Fibroblast of pulmonary artery (primary cell): ENCODE measurements around the gene SLC37A2.

Experiments
- DNase-seq: peaks from one replicate; pipeline ENCODE4 v3.0.0-alpha.2; 2010; ENCODE audit warnings: low read depth
- H3K4me3 ChIP-seq: replicated peaks from 2 replicates; pipeline ENCODE4 v1.5.1; 2011; ENCODE audit warnings: low read depth, mild to moderate bottlenecking, control low read depth, low read length, moderate library complexity
- TF ChIP-seq, protein P1 (sequence below): IDR thresholded peaks from 2 replicates; pipeline ENCODE4 v1.5.1; 2011; ENCODE audit warnings: mild to moderate bottlenecking, control low read depth, low read length, inconsistent platforms; ENCODE audit errors: missing control alignments

Gene SLC37A2

DNA sequence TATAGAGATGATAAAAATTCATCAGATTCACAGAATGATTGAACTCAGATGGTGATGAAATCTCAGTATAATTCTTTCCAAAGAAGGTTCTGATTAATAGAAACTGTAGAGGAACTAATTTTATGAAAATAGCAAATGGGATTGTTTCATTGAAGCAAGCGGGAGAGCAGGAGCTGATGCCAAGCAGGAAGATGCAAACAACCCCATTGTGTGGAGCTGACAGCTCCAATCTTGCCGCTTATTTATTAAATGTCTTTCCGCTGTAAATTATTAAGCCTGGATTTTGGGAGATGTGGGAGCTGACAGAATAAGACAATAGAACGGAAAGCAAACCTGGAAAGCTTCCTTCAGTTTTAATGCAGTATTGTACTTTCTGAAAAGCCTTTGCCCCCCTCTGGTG is 54.3 kb downstream of the SLC37A2 start:
- DNase-seq = no peak

DNA sequence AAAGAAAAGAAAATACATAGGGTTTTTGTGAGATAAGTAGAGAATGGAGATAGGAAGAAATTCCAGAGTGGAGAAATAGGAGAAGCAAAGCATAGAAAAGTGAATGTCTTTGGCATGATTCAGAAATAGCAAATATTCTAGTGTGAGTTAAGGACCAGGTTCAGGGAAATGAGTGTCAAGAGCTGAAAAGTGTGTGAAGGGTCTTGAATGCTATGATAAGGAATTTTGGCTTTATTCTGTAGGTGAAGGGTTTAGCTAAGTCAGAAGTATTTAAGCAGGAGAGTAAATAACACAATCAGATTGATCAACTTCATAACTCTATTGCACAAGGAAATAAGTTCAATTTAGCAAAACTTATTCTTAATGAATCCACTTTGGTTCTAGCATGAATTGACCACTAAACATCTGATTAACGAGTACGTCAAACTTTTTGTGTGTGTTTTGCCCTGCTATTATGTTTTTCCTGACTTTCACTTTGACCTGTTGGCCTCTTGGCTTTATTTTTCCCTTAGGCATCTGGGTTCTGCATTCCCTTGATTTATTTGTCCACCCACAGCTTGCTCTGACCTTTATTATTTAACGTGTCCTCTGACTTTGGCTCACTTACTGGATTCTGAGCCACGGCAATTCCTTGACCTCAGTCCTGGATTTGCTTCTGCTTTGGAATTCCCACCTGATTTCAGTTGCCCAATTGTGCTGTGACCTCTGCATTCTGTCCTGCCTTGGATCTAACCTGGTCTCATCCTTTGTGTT is 60.3 kb downstream of the SLC37A2 start:
- TF ChIP-seq, protein P1, sequence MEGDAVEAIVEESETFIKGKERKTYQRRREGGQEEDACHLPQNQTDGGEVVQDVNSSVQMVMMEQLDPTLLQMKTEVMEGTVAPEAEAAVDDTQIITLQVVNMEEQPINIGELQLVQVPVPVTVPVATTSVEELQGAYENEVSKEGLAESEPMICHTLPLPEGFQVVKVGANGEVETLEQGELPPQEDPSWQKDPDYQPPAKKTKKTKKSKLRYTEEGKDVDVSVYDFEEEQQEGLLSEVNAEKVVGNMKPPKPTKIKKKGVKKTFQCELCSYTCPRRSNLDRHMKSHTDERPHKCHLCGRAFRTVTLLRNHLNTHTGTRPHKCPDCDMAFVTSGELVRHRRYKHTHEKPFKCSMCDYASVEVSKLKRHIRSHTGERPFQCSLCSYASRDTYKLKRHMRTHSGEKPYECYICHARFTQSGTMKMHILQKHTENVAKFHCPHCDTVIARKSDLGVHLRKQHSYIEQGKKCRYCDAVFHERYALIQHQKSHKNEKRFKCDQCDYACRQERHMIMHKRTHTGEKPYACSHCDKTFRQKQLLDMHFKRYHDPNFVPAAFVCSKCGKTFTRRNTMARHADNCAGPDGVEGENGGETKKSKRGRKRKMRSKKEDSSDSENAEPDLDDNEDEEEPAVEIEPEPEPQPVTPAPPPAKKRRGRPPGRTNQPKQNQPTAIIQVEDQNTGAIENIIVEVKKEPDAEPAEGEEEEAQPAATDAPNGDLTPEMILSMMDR = no peak
- DNase-seq = no peak
- H3K4me3 ChIP-seq = no peak overlapping the region

More for the DNA sequence above, 54.3 kb downstream of the SLC37A2 start:
- TF ChIP-seq, protein P1 = no peak
- H3K4me3 ChIP-seq = no peak overlapping the region

DNA sequence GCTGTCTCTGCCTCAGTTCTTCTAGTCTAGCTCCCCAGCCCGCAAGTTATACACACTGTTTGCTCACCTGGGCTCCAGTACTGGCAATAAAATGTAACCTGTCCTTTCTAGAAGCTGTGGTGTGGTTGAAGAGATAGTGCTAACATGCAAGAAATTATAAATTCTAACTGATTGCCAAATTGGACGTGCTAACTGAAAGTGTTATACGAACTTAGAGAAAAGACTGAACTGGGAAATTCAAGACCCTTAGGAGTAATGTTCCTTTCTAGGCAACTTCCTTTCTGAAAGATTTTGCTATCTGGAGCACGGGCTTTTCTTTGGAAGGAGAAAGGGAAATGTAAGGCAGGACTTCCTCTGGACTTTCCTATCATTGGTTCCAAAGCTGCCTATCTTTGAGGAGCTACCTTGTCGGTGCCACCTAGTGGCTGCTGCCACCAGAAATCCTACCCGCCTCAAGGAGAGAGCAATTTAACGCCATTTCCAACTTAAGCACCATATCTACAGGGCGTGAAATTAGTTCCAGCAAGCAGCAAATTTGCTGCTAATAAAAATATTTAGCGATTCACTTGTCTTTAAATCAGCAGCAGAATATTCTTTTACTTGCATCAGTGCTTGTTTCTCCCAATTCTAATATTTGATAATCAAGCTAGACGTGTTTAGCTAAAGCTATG is 61.0 kb downstream of the SLC37A2 start:
- peak; percentile 61 for DNase-seq
- TF ChIP-seq, protein P1 = peak; percentile 39
- no peak overlapping the region for H3K4me3 ChIP-seq

DNA sequence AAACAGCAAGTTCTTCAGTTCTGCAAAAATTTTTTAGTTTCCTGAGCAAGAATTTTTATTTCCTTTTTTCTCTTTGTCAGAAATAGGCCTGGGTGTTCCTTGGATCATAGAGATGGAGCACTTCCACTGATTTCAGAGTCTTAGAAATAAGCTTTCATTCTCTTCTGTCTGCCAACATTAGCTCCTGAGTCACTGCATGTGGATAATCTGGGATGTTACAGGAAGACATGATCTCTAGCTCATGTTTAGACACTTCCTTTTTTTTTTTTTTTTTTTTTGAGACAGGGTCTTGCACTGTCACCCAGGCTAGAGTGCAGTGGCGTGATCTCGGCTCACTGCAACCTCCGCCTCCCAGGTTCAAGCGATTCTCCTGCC is 61.5 kb downstream of the SLC37A2 start:
- H3K4me3 ChIP-seq = no peak overlapping the region
- DNase-seq = no peak
- TF ChIP-seq, protein P1 = no peak

DNA sequence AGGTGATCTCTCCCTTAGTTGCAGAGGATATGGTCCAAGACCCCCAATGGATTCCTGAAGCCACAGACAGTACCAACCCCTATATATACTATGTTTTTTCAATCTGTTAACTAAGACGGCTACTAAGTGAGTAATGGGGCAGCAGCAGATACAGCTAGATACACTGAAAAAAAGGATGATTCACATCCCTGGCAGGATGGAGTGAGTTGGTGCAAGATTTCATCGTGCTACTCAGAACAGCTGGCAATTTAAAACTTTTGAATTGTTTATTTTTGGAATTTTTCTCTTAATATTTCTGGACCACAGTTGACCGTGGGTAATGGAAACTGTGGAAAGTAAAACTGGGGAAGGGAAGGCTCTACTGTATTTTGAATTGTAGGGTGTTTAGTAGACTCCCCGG is 65.3 kb downstream of the SLC37A2 start:
- DNase-seq = peak; percentile 55
- no peak overlapping the region for H3K4me3 ChIP-seq
- TF ChIP-seq, protein P1 = no peak

DNA sequence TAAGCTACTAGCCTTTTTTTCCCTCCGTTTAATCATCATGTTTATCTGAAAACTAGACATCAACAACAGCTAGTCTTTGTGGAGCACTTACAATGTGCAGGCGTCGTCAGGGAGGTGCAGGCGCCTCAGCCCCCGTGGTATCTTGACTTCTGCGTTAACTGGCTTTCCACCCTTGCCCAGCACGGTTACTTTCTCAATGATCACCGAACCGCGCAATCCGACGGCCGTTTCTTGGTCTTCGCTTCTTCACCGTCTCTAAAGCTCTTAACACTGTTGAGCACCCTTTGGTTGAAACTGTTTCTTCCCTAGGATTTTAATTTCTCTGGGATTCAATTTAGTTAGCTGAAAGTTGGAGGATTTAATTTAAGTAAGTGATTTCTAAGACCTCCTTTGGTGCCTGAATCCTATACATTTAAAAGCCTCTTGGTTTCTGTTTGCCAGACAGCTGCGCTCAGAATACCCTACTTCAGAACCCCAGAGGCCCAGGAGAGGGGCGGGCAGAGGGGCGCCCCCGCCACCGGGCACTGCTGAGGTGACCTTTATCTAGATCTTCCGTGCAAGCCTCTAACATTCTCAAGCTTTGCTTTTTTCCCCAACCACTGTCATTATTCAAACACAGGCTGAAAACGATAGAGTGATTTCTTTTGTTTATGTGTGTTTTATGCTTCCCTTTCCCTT is 66.3 kb downstream of the SLC37A2 start:
- TF ChIP-seq, protein P1 = no peak
- no peak for DNase-seq
- no peak overlapping the region for H3K4me3 ChIP-seq
